Sigmoid colon (tissue), 7 donors: ENCODE results near the gene EHMT1. TPM values are rescaled to one million over a fixed set of nuclear protein-coding genes. Genes with fewer than 3 reads are reported as not detected.

Experiments
- DNase-seq: peaks from one replicate; pipeline ENCODE4 v3.0.0-alpha.2; 2019
- H3K27ac ChIP-seq, 4 donors: fragments of 200-600 bp; sonication (generic); one replicate each; pipeline ENCODE4 v1.5.1; 2016 to 2019; ENCODE audit warnings: mild to moderate bottlenecking in 1 of 4
- H3K27me3 ChIP-seq, 3 donors: fragments of 200-600 bp; sonication (generic); one replicate each; pipeline ENCODE4 v1.5.1; 2019; ENCODE audit warnings: mild to moderate bottlenecking in 1 of 3
- H3K36me3 ChIP-seq, 4 donors: fragments of 200-600 bp; sonication (generic); one replicate each; pipeline ENCODE4 v1.5.1; 2016 to 2019
- H3K4me1 ChIP-seq, 4 donors: fragments of 200-600 bp; sonication (generic); one replicate each; pipeline ENCODE4 v1.5.1; 2017 to 2019
- H3K4me3 ChIP-seq, 4 donors: fragments of 200-600 bp; sonication (generic); one replicate each; pipeline ENCODE4 v1.5.1; 2017 to 2019; ENCODE audit warnings: mild to moderate bottlenecking in 2 of 4, moderate library complexity in 1 of 4
- H3K9me3 ChIP-seq, 4 donors: fragments of 200-600 bp in 3 of 4; sonication (generic) in 3 of 4; one replicate each; pipeline versions ENCODE4 v1.5.1 to v1.6.1; 2013 to 2019
- EP300 ChIP-seq, 4 donors: sonication (generic); formaldehyde crosslinking; IDR thresholded peaks; one replicate each; pipeline ENCODE4 v1.6.1; 2017; ENCODE audit warnings: antibody characterized with exemption in 4 of 4
- POLR2A ChIP-seq, 2 donors: fragments of 450-650 bp; IDR thresholded peaks; one replicate each; pipeline ENCODE4 v1.6.1; 2016; ENCODE audit warnings: antibody characterized with exemption in 2 of 2, mild to moderate bottlenecking in 2 of 2, moderate library complexity in 2 of 2
- POLR2AphosphoS5 ChIP-seq, 4 donors: sonication (generic); formaldehyde crosslinking; IDR thresholded peaks; one replicate each; pipeline ENCODE4 v1.6.1; 2017; ENCODE audit warnings: antibody characterized with exemption in 4 of 4
- WGBS, 2 donors: extraction: QIAGEN DNeasy Blood & Tissue Kit; methylation state at CpG; one replicate each; pipeline ENCODE4 v1.1.7; 2013; 5-methylcytosine and 5-hydroxymethylcytosine counted together
- intact Hi-C: fragments of 100-400 bp; cut with DNase I; formaldehyde crosslinking; loops from one replicate; pipeline ENCODE4 v1.15.1; 2023
- polyA plus RNA-seq, 3 donors: library from polyadenylated mRNA; stranded (reverse); fragments of 200-250 nt; gene quantifications; one replicate each; pipeline ENCODE4 v1.2.3, GENCODE V29; 2013
- total RNA-seq, 4 donors: library from RNA; depleted of rRNA; stranded (reverse); fragments of >200 nt; gene quantifications; one replicate each; pipeline ENCODE4 v1.1.0, GENCODE V29; 2016
- TF ChIP-seq, protein P1 (sequence below), 4 experiments: fragments of 450-650 bp in 3 of 4; fragments of 200-600 bp in 1 of 4; IDR thresholded peaks; one replicate each; pipeline ENCODE4 v1.5.1; 2016 to 2019; ENCODE audit warnings: antibody characterized with exemption in 4 of 4, mild to moderate bottlenecking in 3 of 4, moderate library complexity in 2 of 4
- donor health status: healthy with polysubstance abuse.
- donor health status: Bipolar disorder and iron deficiency.
- donor health status: healthy.

EHMT1 gene
- total and polyA plus RNA-seq, 7 donors, result 19.2 to 91.4 (median 60.4) TPM

DNA sequence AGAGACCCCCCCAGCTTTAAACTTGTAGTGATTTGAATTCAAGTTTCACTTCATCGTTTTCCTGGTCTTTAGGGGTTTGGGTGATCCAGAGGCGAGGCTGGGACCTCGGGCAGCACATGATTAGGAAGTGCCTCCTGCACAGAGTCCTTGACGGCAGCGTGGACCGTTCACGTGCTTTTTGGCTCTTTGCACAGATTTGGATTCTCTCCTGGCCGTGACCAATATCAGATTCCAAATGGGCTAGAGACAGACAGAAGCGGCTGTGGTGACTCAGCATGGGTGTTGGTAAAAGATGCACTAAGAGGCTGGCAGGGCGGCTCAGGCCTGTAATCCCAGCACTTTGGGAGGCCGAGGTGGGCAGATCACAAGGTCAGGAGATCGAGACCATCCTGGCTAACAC, 141.6 kb downstream of the EHMT1 start:
- WGBS, 2 donors, result 94 to 95% methylated on average over 12 of the region's 12 CpGs
- no peaks in the 10 kb centered on the region for H3K27me3 ChIP-seq
- no peak overlapping the region for H3K27ac ChIP-seq
- H3K36me3 ChIP-seq, result peaks cover 5 to 84% (median 34%) of the 10 kb centered on the region in 4 donors
- intact Hi-C loops, result no loop called here
- TF ChIP-seq POLR2AphosphoS5 (IDR thresholded peaks at IDR 0.05) (no peak), POLR2A (IDR thresholded peaks at IDR 0.05) (no peak), EP300 (IDR thresholded peaks at IDR 0.05) (no peak)
- TF ChIP-seq, protein P1, sequence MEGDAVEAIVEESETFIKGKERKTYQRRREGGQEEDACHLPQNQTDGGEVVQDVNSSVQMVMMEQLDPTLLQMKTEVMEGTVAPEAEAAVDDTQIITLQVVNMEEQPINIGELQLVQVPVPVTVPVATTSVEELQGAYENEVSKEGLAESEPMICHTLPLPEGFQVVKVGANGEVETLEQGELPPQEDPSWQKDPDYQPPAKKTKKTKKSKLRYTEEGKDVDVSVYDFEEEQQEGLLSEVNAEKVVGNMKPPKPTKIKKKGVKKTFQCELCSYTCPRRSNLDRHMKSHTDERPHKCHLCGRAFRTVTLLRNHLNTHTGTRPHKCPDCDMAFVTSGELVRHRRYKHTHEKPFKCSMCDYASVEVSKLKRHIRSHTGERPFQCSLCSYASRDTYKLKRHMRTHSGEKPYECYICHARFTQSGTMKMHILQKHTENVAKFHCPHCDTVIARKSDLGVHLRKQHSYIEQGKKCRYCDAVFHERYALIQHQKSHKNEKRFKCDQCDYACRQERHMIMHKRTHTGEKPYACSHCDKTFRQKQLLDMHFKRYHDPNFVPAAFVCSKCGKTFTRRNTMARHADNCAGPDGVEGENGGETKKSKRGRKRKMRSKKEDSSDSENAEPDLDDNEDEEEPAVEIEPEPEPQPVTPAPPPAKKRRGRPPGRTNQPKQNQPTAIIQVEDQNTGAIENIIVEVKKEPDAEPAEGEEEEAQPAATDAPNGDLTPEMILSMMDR (IDR thresholded peaks at IDR 0.05), result no peak
- no peaks in the 10 kb centered on the region for H3K9me3 ChIP-seq
- DNase-seq, result peak; percentile 20
- H3K4me3 ChIP-seq, result no peak overlapping the region
- peaks cover 0 to 10% (median 4%) of the 10 kb centered on the region in 4 donors for H3K4me1 ChIP-seq

GRCh38 chr9:137761032-137761431, 142.2 kb downstream of the EHMT1 start:
- TF ChIP-seq POLR2AphosphoS5 (IDR thresholded peaks at IDR 0.05) (no peak), POLR2A (IDR thresholded peaks at IDR 0.05) (no peak), EP300 (IDR thresholded peaks at IDR 0.05) (no peak)
- TF ChIP-seq, protein P1 (IDR thresholded peaks at IDR 0.05), result no peak
- H3K27ac ChIP-seq, result no peak overlapping the region
- peaks cover 5 to 84% (median 33%) of the 10 kb centered on the region in 4 donors for H3K36me3 ChIP-seq
- H3K4me1 ChIP-seq, result peaks cover 0 to 10% (median 4%) of the 10 kb centered on the region in 4 donors
- no peak for DNase-seq
- intact Hi-C loops, result no loop called here
- H3K9me3 ChIP-seq, result no peaks in the 10 kb centered on the region
- 57 to 68% methylated on average over 7 of the region's 7 CpGs for WGBS, 2 donors
- no peaks in the 10 kb centered on the region for H3K27me3 ChIP-seq
- no peak overlapping the region for H3K4me3 ChIP-seq

DNA sequence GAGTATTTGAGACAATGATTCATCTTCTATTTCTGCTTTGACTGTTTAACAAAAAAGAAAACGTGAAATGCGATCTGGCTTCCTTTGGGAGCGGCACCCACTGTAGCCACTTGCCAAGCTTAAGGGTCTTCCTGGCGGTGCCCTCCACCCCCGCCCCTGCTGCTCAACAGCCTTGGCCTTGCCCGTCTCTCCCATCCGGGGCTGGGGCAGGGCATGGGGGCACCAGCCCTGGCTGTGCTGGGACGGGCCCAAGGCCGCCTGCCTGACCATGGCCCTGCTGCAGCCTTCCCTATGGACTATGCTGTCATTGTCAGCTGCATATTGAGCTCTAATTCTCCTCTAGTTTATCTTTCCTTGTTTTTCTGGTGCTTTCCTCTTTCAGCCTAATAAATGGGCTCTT, 143.0 kb downstream of the EHMT1 start:
- Histone ChIP-seq H3K9me3 (no peaks in the 10 kb centered on the region), H3K36me3 (peaks cover 5 to 88% (median 33%) of the 10 kb centered on the region in 4 donors), H3K27ac (no peak overlapping the region), H3K4me3 (no peak overlapping the region), H3K4me1 (peaks cover 0 to 10% (median 3%) of the 10 kb centered on the region in 4 donors), H3K27me3 (no peaks in the 10 kb centered on the region)
- no peak for DNase-seq
- TF ChIP-seq POLR2A (IDR thresholded peaks at IDR 0.05) (no peak), POLR2AphosphoS5 (IDR thresholded peaks at IDR 0.05) (no peak), EP300 (IDR thresholded peaks at IDR 0.05) (no peak)
- TF ChIP-seq, protein P1 (IDR thresholded peaks at IDR 0.05), result no peak
- 95% methylated on average over 9 of the region's 9 CpGs for WGBS, 2 donors
- intact Hi-C loops, result no loop called here

DNA sequence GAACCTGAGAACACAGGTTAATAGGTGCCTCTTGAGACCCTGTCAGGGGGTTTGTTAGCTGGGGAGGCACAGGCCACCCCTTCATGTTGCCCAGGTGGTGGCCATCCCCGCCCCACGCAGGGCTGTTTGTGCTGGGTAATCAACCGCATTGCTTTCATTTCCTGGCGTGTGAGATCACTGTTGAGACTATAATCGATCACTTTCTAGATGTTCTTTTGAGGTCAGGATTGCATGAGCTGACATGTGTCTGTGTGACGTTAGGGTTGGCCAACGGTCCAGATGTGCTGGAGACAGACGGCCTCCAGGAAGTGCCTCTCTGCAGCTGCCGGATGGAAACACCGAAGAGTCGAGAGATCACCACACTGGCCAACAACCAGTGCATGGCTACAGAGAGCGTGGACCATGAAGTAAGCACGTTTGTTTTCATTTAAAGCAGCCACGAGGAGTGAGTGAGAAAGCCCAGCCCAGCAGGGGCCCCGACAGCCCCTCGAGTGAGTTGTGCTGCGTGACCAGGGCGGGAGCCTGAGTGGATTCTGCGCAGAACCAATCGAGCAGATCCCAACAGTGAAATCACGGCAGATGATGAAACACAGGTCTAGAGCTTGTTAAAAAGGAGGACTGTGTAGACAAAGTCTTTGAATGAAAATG, 143.7 kb downstream of the EHMT1 start:
- no peak overlapping the region for H3K27ac ChIP-seq
- TF ChIP-seq POLR2AphosphoS5 (IDR thresholded peaks at IDR 0.05), result no peak
- no peak for TF ChIP-seq EP300 (IDR thresholded peaks at IDR 0.05)
- peaks cover 0 to 2% (median 0%) of the 10 kb centered on the region in 4 donors for H3K4me1 ChIP-seq
- no peak for DNase-seq
- H3K27me3 ChIP-seq, result no peaks in the 10 kb centered on the region
- H3K36me3 ChIP-seq, result peaks cover 5 to 89% (median 35%) of the 10 kb centered on the region in 4 donors
- intact Hi-C loops, result no loop called here
- H3K9me3 ChIP-seq, result no peaks in the 10 kb centered on the region
- WGBS, 2 donors, result 78 to 86% methylated on average over 21 of the region's 21 CpGs
- H3K4me3 ChIP-seq, result no peak overlapping the region

- no peaks in the 10 kb centered on the region for H3K27me3 ChIP-seq
- no peaks in the 10 kb centered on the region for H3K9me3 ChIP-seq
- TF ChIP-seq EP300 (IDR thresholded peaks at IDR 0.05) (no peak), POLR2AphosphoS5 (IDR thresholded peaks at IDR 0.05) (no peak), POLR2A (IDR thresholded peaks at IDR 0.05) (no peak)
- no peaks in the 10 kb centered on the region for H3K4me1 ChIP-seq
- H3K36me3 ChIP-seq, result peaks cover 5 to 84% (median 31%) of the 10 kb centered on the region in 4 donors
- H3K27ac ChIP-seq, result no peak overlapping the region
- H3K4me3 ChIP-seq, result no peak overlapping the region
- 70 to 85% methylated on average over 29 of the region's 29 CpGs for WGBS, 2 donors
- DNase-seq, result no peak
- intact Hi-C loops, result no loop called here
Observed at GRCh38 chr9:137763271-137763955, 144.6 kb downstream of the EHMT1 start.
